ENCODE measurements around the gene FLOT2. TPM values are rescaled to one million over a fixed set of nuclear protein-coding genes. Genes with fewer than 3 reads are reported as not detected.

The FLOT2 gene
- total RNA-seq, 1 donor from 2014 or later: 56.2 TPM

DNA sequence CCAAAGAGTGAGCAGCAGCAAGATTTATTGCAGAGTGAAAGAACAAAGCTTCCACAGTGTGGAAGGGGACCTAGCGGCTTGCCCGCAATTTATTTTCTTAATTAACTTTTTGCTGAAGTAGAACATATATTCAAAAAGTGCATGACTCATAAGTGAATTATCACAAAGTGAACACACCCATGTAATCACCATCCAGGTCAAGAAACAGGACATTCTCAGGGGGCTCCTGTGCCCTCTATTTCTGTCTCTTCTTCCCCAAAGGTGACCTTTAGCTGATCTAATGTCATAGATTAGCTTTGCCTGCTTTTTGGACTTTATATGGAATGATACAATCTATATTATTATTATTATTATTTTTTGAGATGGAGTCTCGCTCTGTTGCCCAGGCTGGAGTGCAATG, 22.8 kb downstream of the FLOT2 start:
- H3K36me3 ChIP-seq: peaks cover 0 to 6% of the 10 kb centered on the region in 2 donors
- no peak overlapping the region for H3K4me3 ChIP-seq
- no peaks in the 10 kb centered on the region for H3K4me1 ChIP-seq
- no peak for DNase-seq (ENCODE audit: extremely low spot score in 2 of 2)
- no peaks in the 10 kb centered on the region for H3K9me3 ChIP-seq
- TF ChIP-seq POLR2A (IDR thresholded peaks at IDR 0.05): no peak
- TF ChIP-seq POLR2AphosphoS5 (IDR thresholded peaks at IDR 0.05; ENCODE audit: insufficient read depth in 1 of 2, low read depth in 1 of 2): no peak
- TF ChIP-seq CTCF (IDR thresholded peaks at IDR 0.05): no peak
- intact Hi-C loops (cut with DNase I): no loop called here
- H3K27ac ChIP-seq: no peak overlapping the region
- no peaks in the 10 kb centered on the region for H3K27me3 ChIP-seq

DNA sequence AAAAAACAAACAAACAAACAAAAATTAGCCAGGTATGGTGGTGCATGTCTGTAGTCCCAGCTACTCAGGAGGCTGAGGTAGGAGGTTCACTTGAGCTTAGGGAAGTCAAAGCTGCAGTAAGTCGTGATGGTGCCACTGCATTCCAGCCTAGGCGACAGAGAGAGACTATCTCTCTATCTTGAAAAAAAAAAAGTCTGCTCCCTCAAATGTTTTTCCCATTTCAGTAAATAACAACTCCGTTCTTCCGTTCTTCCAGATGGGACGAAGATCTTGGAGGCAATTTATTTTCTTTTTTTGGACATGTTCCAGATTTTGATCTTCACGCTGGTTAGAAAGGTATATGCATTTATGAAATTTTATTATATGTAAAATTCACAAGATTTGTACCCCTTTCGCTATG, 23.7 kb downstream of the FLOT2 start:
- no peak overlapping the region for H3K27ac ChIP-seq
- intact Hi-C loops (cut with DNase I): no loop called here
- no peak for DNase-seq (ENCODE audit: extremely low spot score in 2 of 2)

DNA sequence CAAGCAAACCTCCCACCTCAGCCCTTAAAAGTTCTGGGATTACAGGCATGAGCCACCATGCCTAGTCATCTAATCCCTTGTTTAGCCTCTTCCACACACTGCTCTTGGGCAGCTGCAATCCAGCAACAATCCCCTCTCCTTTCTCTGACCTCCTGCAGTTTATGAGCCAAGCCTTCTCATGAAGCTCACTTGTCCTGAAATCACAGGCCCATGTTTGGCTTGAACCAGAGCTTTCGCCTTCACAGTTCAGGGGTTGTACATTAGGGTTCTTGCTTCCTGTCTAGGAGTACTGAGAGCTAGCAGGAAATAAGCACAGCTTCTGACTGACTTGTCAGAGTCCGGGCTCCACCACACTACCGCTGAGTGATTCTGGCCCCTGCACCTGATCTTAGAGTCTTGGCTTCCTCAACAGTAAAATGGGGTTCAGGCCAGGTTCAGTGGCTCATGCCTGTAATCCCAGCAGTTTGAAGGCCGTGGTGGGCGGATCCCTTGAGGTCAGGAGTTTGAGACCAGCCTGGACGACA, 26.4 kb downstream of the FLOT2 start:
- H3K4me1 ChIP-seq: no peaks in the 10 kb centered on the region
- H3K27me3 ChIP-seq: no peaks in the 10 kb centered on the region
- intact Hi-C loops (cut with DNase I): no loop called here
- no peak overlapping the region for H3K4me3 ChIP-seq
- no peaks in the 10 kb centered on the region for H3K9me3 ChIP-seq
- H3K36me3 ChIP-seq: no peaks in the 10 kb centered on the region
- no peak overlapping the region for H3K27ac ChIP-seq
- no peak for TF ChIP-seq POLR2AphosphoS5 (IDR thresholded peaks at IDR 0.05; ENCODE audit: insufficient read depth in 1 of 2, low read depth in 1 of 2)
- TF ChIP-seq POLR2A (IDR thresholded peaks at IDR 0.05): no peak
- no peak for TF ChIP-seq CTCF (IDR thresholded peaks at IDR 0.05)
- no peak for DNase-seq (ENCODE audit: extremely low spot score in 2 of 2)

More for the DNA sequence above, 23.7 kb downstream of the FLOT2 start:
- Histone ChIP-seq H3K9me3 (no peaks in the 10 kb centered on the region), H3K4me3 (no peak overlapping the region), H3K36me3 (no peaks in the 10 kb centered on the region), H3K4me1 (no peaks in the 10 kb centered on the region), H3K27me3 (no peaks in the 10 kb centered on the region)
- TF ChIP-seq POLR2A (IDR thresholded peaks at IDR 0.05) (no peak), CTCF (IDR thresholded peaks at IDR 0.05) (no peak), POLR2AphosphoS5 (IDR thresholded peaks at IDR 0.05; ENCODE audit: insufficient read depth in 1 of 2, low read depth in 1 of 2) (no peak)

DNA sequence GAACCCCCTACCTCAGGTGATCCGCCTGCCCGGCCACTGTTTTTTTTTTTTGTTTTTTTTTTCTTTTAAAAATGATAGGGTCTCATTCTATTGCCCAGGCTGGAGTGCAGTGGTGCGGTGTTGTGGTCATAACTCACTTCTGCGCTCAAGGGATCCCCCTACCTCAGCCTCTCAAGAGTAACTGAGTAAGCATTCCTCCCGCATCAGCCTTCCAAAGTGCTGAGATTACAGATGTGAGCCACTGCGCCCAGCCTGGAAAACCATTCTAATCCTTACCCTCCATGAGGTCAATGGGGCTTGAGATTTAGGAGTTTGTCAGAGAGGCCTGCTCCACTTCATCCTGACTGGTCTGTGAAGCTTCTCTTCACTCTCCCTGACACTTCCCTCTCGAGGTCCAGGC, 30.3 kb downstream of the FLOT2 start:
- intact Hi-C loops (cut with DNase I): no loop called here
- TF ChIP-seq POLR2A (IDR thresholded peaks at IDR 0.05) (no peak), POLR2AphosphoS5 (IDR thresholded peaks at IDR 0.05; ENCODE audit: insufficient read depth in 1 of 2, low read depth in 1 of 2) (no peak), CTCF (IDR thresholded peaks at IDR 0.05) (no peak)
- H3K9me3 ChIP-seq: no peaks in the 10 kb centered on the region
- H3K27me3 ChIP-seq: no peaks in the 10 kb centered on the region
- H3K36me3 ChIP-seq: no peaks in the 10 kb centered on the region
- no peak overlapping the region for H3K4me3 ChIP-seq
- no peak overlapping the region for H3K27ac ChIP-seq
- H3K4me1 ChIP-seq: no peaks in the 10 kb centered on the region
- DNase-seq (ENCODE audit: extremely low spot score in 2 of 2): no peak

- Histone ChIP-seq H3K4me1 (no peaks in the 10 kb centered on the region), H3K27ac (no peak overlapping the region), H3K9me3 (no peaks in the 10 kb centered on the region), H3K27me3 (no peaks in the 10 kb centered on the region), H3K36me3 (no peaks in the 10 kb centered on the region), H3K4me3 (no peak overlapping the region)
- TF ChIP-seq CTCF (IDR thresholded peaks at IDR 0.05): no peak
- no peak for TF ChIP-seq POLR2AphosphoS5 (IDR thresholded peaks at IDR 0.05; ENCODE audit: insufficient read depth in 1 of 2, low read depth in 1 of 2)
- no peak for TF ChIP-seq POLR2A (IDR thresholded peaks at IDR 0.05)
- intact Hi-C loops (cut with DNase I): no loop called here
- no peak for DNase-seq (ENCODE audit: extremely low spot score in 2 of 2)
Observed at GRCh38 chr17:28865946-28866752, 31.4 kb downstream of the FLOT2 start.
